ENCODE results near the gene MBD1. TPM values are rescaled to one million over a fixed set of nuclear protein-coding genes. Genes with fewer than 3 reads are reported as not detected.

MBD1 gene
- total RNA-seq, 1 donor from 2014 or later = 74.4 TPM

- peak overlapping the region; percentile 84 for H3K4me2 ChIP-seq (ENCODE audit: low read length)
- Mint-ChIP-seq H3K4me3 (ENCODE audit: unreplicated experiment) (peak overlapping the region; percentile 85), H3K4me1 (ENCODE audit: low read depth, unreplicated experiment) (peaks cover 5% of the 10 kb centered on the region), H3K9me3 (ENCODE audit: unreplicated experiment) (peaks cover 6% of the 10 kb centered on the region), H3K36me3 (ENCODE audit: low read depth, unreplicated experiment) (no peaks in the 10 kb centered on the region), H3K27me3 (ENCODE audit: low read depth, unreplicated experiment) (peaks cover 20% of the 10 kb centered on the region), H3K27ac (ENCODE audit: unreplicated experiment) (peak overlapping the region; percentile 9)
- no peaks in the 10 kb centered on the region for H3K9me3 ChIP-seq (ENCODE audit: insufficient read depth, low read depth, low read length)
- H3K4me1 ChIP-seq (ENCODE audit: insufficient read depth, low read length) = peaks cover 5% of the 10 kb centered on the region
- H3K9ac ChIP-seq (ENCODE audit: low read length) = no peak overlapping the region
- H3K27me3 ChIP-seq (ENCODE audit: insufficient read depth, low read length) = peaks cover 2% of the 10 kb centered on the region
- H3K79me2 ChIP-seq (ENCODE audit: insufficient read depth, low read length) = no peaks in the 10 kb centered on the region
- peak overlapping the region; percentile 60 for H3K4me3 ChIP-seq (ENCODE audit: insufficient read depth, low read depth, low read length)
- no peak for TF ChIP-seq EZH2 (IDR thresholded peaks at IDR 0.05; ENCODE audit: insufficient read depth, low read length)
- no peak for TF ChIP-seq CTCF (IDR thresholded peaks at IDR 0.05; ENCODE audit: insufficient read depth, low read depth, low read length)
- H3K27ac ChIP-seq (ENCODE audit: low read depth, low read length) = no peak overlapping the region
- peak; percentile 78 for DNase-seq (ENCODE audit: low read depth)
- peak; percentile 37 for FAIRE-seq
- peak overlapping the region; percentile 79 for H2AFZ ChIP-seq (ENCODE audit: low read depth, low read length)
- H4K20me1 ChIP-seq (ENCODE audit: insufficient read depth, low read length) = no peaks in the 10 kb centered on the region
- H3K36me3 ChIP-seq (ENCODE audit: insufficient read depth, low read length) = no peaks in the 10 kb centered on the region
These were observed 26.6 kb upstream of the MBD1 start for GRCh38 chr18:50307738-50308470.

- Histone ChIP-seq H2AFZ (ENCODE audit: low read depth, low read length) (peak overlapping the region; percentile 79), H3K9ac (ENCODE audit: low read length) (no peak overlapping the region), H4K20me1 (ENCODE audit: insufficient read depth, low read length) (no peaks in the 10 kb centered on the region), H3K4me3 (ENCODE audit: insufficient read depth, low read depth, low read length) (peak overlapping the region; percentile 60), H3K36me3 (ENCODE audit: insufficient read depth, low read length) (no peaks in the 10 kb centered on the region), H3K79me2 (ENCODE audit: insufficient read depth, low read length) (no peaks in the 10 kb centered on the region), H3K9me3 (ENCODE audit: insufficient read depth, low read depth, low read length) (no peaks in the 10 kb centered on the region), H3K27ac (ENCODE audit: low read depth, low read length) (no peak overlapping the region), H3K27me3 (ENCODE audit: insufficient read depth, low read length) (peaks cover 7% of the 10 kb centered on the region), H3K4me1 (ENCODE audit: insufficient read depth, low read length) (peaks cover 5% of the 10 kb centered on the region), H3K4me2 (ENCODE audit: low read length) (peak overlapping the region; percentile 84)
- Mint-ChIP-seq H3K4me3 (ENCODE audit: unreplicated experiment) (peak overlapping the region; percentile 85), H3K27me3 (ENCODE audit: low read depth, unreplicated experiment) (peaks cover 22% of the 10 kb centered on the region), H3K36me3 (ENCODE audit: low read depth, unreplicated experiment) (no peaks in the 10 kb centered on the region), H3K4me1 (ENCODE audit: low read depth, unreplicated experiment) (peaks cover 5% of the 10 kb centered on the region), H3K9me3 (ENCODE audit: unreplicated experiment) (peaks cover 6% of the 10 kb centered on the region), H3K27ac (ENCODE audit: unreplicated experiment) (peak overlapping the region; percentile 9)
- DNase-seq (ENCODE audit: low read depth) (no peak), FAIRE-seq (no peak)
- TF ChIP-seq EZH2 (IDR thresholded peaks at IDR 0.05; ENCODE audit: insufficient read depth, low read length) (no peak), CTCF (IDR thresholded peaks at IDR 0.05; ENCODE audit: insufficient read depth, low read depth, low read length) (no peak)
These were observed 26.0 kb upstream of the MBD1 start for GRCh38 chr18:50307400-50307737.

GRCh38 chr18:50306944-50307343, 25.6 kb upstream of the MBD1 start:
- H3K4me3 ChIP-seq (ENCODE audit: insufficient read depth, low read depth, low read length) = peak overlapping the region; percentile 60
- DNase-seq (ENCODE audit: low read depth) = peak; percentile 87
- no peaks in the 10 kb centered on the region for H3K9me3 ChIP-seq (ENCODE audit: insufficient read depth, low read depth, low read length)
- peak overlapping the region; percentile 79 for H2AFZ ChIP-seq (ENCODE audit: low read depth, low read length)
- Mint-ChIP-seq H3K27me3 (ENCODE audit: low read depth, unreplicated experiment) (peaks cover 24% of the 10 kb centered on the region), H3K4me1 (ENCODE audit: low read depth, unreplicated experiment) (peaks cover 5% of the 10 kb centered on the region), H3K4me3 (ENCODE audit: unreplicated experiment) (peak overlapping the region; percentile 85), H3K36me3 (ENCODE audit: low read depth, unreplicated experiment) (no peaks in the 10 kb centered on the region), H3K9me3 (ENCODE audit: unreplicated experiment) (peaks cover 6% of the 10 kb centered on the region), H3K27ac (ENCODE audit: unreplicated experiment) (no peak overlapping the region)
- no peaks in the 10 kb centered on the region for H3K79me2 ChIP-seq (ENCODE audit: insufficient read depth, low read length)
- peak overlapping the region; percentile 84 for H3K4me2 ChIP-seq (ENCODE audit: low read length)
- no peak for TF ChIP-seq CTCF (IDR thresholded peaks at IDR 0.05; ENCODE audit: insufficient read depth, low read depth, low read length)
- no peak for TF ChIP-seq EZH2 (IDR thresholded peaks at IDR 0.05; ENCODE audit: insufficient read depth, low read length)
- H3K4me1 ChIP-seq (ENCODE audit: insufficient read depth, low read length) = peaks cover 5% of the 10 kb centered on the region
- peaks cover 7% of the 10 kb centered on the region for H3K27me3 ChIP-seq (ENCODE audit: insufficient read depth, low read length)
- H3K9ac ChIP-seq (ENCODE audit: low read length) = no peak overlapping the region
- no peaks in the 10 kb centered on the region for H4K20me1 ChIP-seq (ENCODE audit: insufficient read depth, low read length)
- no peaks in the 10 kb centered on the region for H3K36me3 ChIP-seq (ENCODE audit: insufficient read depth, low read length)
- FAIRE-seq = no peak
- no peak overlapping the region for H3K27ac ChIP-seq (ENCODE audit: low read depth, low read length)
